K562 (cell line): ENCODE measurements around the gene TAF8. TPM values are rescaled to one million over a fixed set of nuclear protein-coding genes. Genes with fewer than 3 reads are reported as not detected.
A peak's percentile ranks its signal among the peaks of the same experiment; 100 is the strongest.

Experiments used
- CREM ChIP-seq: IDR thresholded peaks from 2 replicates; pipeline ENCODE4 v1.6.1; 2014; ENCODE audit warnings: antibody characterized with exemption, low read depth
- L3MBTL2 ChIP-seq: fragments of 450-650 bp; IDR thresholded peaks from 2 replicates; pipeline ENCODE4 v1.6.1; 2016; ENCODE audit warnings: mild to moderate bottlenecking, moderate library complexity
- MECOM ChIP-seq: fragments of 250-450 bp; sonication (Bioruptor Pico); IDR thresholded peaks from 2 replicates; pipeline ENCODE4 v1.8.0; 2022; ENCODE audit warnings: inconsistent platforms
- RREB1 ChIP-seq: fragments of 250-450 bp; sonication (Bioruptor Pico); IDR thresholded peaks from 2 replicates; pipeline ENCODE4 v1.4.0; 2020
- TAF1 ChIP-seq: IDR thresholded peaks from 2 replicates; pipeline ENCODE4 v1.6.1; 2011; ENCODE audit warnings: mild to moderate bottlenecking, low read length, moderate library complexity; ENCODE audit not compliant: insufficient read depth, control insufficient read depth, severe bottlenecking; ENCODE audit errors: extremely low read depth
- VEZF1 ChIP-seq: fragments of 200-800 bp; sonication (Bioruptor generic); IDR thresholded peaks from 2 replicates; pipeline ENCODE4 v1.6.1; 2017; ENCODE audit warnings: missing genetic modification characterization, missing compliant biosample characterization
- ZBTB7A ChIP-seq: IDR thresholded peaks from 2 replicates; pipeline ENCODE4 v1.6.1; 2011; ENCODE audit warnings: low read depth, mild to moderate bottlenecking, low read length, moderate library complexity, borderline replicate concordance; ENCODE audit not compliant: control insufficient read depth
- ZNF280B ChIP-seq: fragments of 250-450 bp; sonication (Bioruptor Pico); IDR thresholded peaks from 2 replicates; pipeline ENCODE4 v1.5.1; 2021; ENCODE audit warnings: mild to moderate bottlenecking
- ZNF384 ChIP-seq: IDR thresholded peaks from 2 replicates; pipeline ENCODE4 v1.6.1; 2012; ENCODE audit warnings: low read depth, low read length, improper control_type of control experiment
- ZNF780A ChIP-seq: fragments of 250-450 bp; sonication (Bioruptor Pico); IDR thresholded peaks from 2 replicates; pipeline ENCODE4 v1.5.0; 2021; ENCODE audit warnings: mild to moderate bottlenecking
- polyA plus RNA-seq, 8 experiments: library from polyadenylated mRNA; depleted of rRNA in 4 of 8; stranded (reverse) in 5 of 8; unstranded in 3 of 8; fragments of >200 nt; fragmentation: Nextera tagmentation in 2 of 8; fragmentation: Illumina TruSeq in 1 of 8; extraction: Ambion mirVana in 2 of 8; extraction: Trizol in 1 of 8; gene quantifications; 2 replicates each; pipeline versions ENCODE4 v1.2.1 to v1.2.3, GENCODE V29; 2011 to 2014; ENCODE audit warnings: inconsistent platforms in 1 of 8, missing spikeins in 1 of 8
- total RNA-seq, 7 experiments: library from RNA; depleted of rRNA in 6 of 7; stranded (reverse); fragments of >200 nt in 6 of 7; fragmentation: Illumina TruSeq in 2 of 7; extraction: Trizol in 2 of 7; gene quantifications; 2 replicates each; pipeline versions ENCODE4 v1.2.1 to v1.2.3, GENCODE V29; 2011 to 2021; ENCODE audit warnings: low replicate concordance in 1 of 7
- TF ChIP-seq, protein P1 (sequence below), 2 experiments: fragments of 450-650 bp in 1 of 2; IDR thresholded peaks; 2 replicates each; pipeline ENCODE4 v1.6.1; 2011 to 2017; ENCODE audit warnings: low read depth in 2 of 2, antibody characterized with exemption in 1 of 2, borderline replicate concordance in 1 of 2, low read length in 1 of 2, mild to moderate bottlenecking in 1 of 2, mixed read lengths in 1 of 2; ENCODE audit not compliant: control insufficient read depth in 1 of 2
- TF ChIP-seq, protein P2 (sequence below): fragments of 200-800 bp; sonication (Bioruptor generic); IDR thresholded peaks from 2 replicates; pipeline ENCODE4 v1.6.1; 2017; ENCODE audit warnings: missing genetic modification characterization, missing compliant biosample characterization

TAF8 gene
- total and polyA plus RNA-seq, 9 of the 15 experiments (the other 6 are each of a cell fraction or from before 2014, with no cell fraction given) = 29.4 to 84.0 (median 52.6) TPM

- TF ChIP-seq ZNF384 (0 out of 2 replicates have a peak, but pooled peaks have one; percentile 16), ZBTB7A (no peak), MECOM (CRISPR knock-in tag) (no peak), ZNF280B (CRISPR knock-in tag) (no peak), RREB1 (no peak), L3MBTL2 (no peak), ZNF780A (CRISPR knock-in tag) (no peak), TAF1 (no peak), VEZF1 (CRISPR knock-in tag) (no peak), CREM (0 out of 2 replicates have a peak, but pooled peaks have one; percentile 15)
- TF ChIP-seq, protein P1, sequence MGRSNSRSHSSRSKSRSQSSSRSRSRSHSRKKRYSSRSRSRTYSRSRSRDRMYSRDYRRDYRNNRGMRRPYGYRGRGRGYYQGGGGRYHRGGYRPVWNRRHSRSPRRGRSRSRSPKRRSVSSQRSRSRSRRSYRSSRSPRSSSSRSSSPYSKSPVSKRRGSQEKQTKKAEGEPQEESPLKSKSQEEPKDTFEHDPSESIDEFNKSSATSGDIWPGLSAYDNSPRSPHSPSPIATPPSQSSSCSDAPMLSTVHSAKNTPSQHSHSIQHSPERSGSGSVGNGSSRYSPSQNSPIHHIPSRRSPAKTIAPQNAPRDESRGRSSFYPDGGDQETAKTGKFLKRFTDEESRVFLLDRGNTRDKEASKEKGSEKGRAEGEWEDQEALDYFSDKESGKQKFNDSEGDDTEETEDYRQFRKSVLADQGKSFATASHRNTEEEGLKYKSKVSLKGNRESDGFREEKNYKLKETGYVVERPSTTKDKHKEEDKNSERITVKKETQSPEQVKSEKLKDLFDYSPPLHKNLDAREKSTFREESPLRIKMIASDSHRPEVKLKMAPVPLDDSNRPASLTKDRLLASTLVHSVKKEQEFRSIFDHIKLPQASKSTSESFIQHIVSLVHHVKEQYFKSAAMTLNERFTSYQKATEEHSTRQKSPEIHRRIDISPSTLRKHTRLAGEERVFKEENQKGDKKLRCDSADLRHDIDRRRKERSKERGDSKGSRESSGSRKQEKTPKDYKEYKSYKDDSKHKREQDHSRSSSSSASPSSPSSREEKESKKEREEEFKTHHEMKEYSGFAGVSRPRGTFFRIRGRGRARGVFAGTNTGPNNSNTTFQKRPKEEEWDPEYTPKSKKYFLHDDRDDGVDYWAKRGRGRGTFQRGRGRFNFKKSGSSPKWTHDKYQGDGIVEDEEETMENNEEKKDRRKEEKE (IDR thresholded peaks at IDR 0.05; ENCODE audit: borderline replicate concordance in 1 of 2, control insufficient read depth in 1 of 2, low read depth in 2 of 2, low read length in 1 of 2) = no peak
- TF ChIP-seq, protein P2, sequence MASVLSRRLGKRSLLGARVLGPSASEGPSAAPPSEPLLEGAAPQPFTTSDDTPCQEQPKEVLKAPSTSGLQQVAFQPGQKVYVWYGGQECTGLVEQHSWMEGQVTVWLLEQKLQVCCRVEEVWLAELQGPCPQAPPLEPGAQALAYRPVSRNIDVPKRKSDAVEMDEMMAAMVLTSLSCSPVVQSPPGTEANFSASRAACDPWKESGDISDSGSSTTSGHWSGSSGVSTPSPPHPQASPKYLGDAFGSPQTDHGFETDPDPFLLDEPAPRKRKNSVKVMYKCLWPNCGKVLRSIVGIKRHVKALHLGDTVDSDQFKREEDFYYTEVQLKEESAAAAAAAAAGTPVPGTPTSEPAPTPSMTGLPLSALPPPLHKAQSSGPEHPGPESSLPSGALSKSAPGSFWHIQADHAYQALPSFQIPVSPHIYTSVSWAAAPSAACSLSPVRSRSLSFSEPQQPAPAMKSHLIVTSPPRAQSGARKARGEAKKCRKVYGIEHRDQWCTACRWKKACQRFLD (CRISPR knock-in tag) = no peak
These were observed 37.8 kb downstream of the TAF8 start (continued) for GRCh38 chr6:42088101-42088591.
